Left ventricle myocardium superior (tissue), 1 donor: Measurements from ENCODE around the gene SETBP1. TPM values are rescaled to one million over a fixed set of nuclear protein-coding genes. Genes with fewer than 3 reads are reported as not detected.

Experiments used
- ATAC-seq: fragments of 200-7000 bp; cut with Tn5 transposase; one replicate; pipeline ENCODE4 v1.9.1; 2020; ENCODE audit warnings: mild to moderate bottlenecking, moderate library complexity
- DNase-seq: peaks from one replicate; pipeline ENCODE4 v3.0.0-alpha.2; 2020
- intact Hi-C: fragments of 100-400 bp; cut with micrococcal nuclease; formaldehyde crosslinking; loops from one replicate; pipeline ENCODE4 v1.11.0; 2022
- total RNA-seq: library from RNA; stranded (reverse); fragmentation: NEBNext Ultra II Directional; extraction: Animal tissue kit (Norgen Biotek cat#: 25700); gene quantifications from one replicate; pipeline ENCODE4 v1.2.1, GENCODE V29; 2021
- donor health status: DM: no; HTN: yes; CAD: no; lungs with severe emphysema.

The SETBP1 gene
- total RNA-seq, 1 donor from 2014 or later, result 6.7 TPM

GRCh38 chr18:44870631-44871502 lies 190.2 kb downstream of the SETBP1 start:
- ATAC-seq, result no peak
- intact Hi-C loops, result no loop called here
- DNase-seq, result no peak

GRCh38 chr18:44871771-44872170 lies 191.1 kb downstream of the SETBP1 start:
- DNase-seq, result no peak
- intact Hi-C loops, result no loop called here
- no peak for ATAC-seq

- DNase-seq (no peak), ATAC-seq (no peak)
- intact Hi-C loops, result no loop called here
These were observed 195.3 kb downstream of the SETBP1 start for GRCh38 chr18:44876024-44876423.

GRCh38 chr18:44876755-44877154 lies 196.1 kb downstream of the SETBP1 start:
- DNase-seq, result no peak
- intact Hi-C loops, result no loop called here
- no peak for ATAC-seq

- ATAC-seq (no peak), DNase-seq (no peak)
- intact Hi-C loops, result no loop called here
These were observed 197.6 kb downstream of the SETBP1 start for GRCh38 chr18:44878335-44878734.

- ATAC-seq (no peak), DNase-seq (no peak)
- intact Hi-C loops, result loop anchor here (10.0 kb wide), 1 partner anchor 195 kb away; the partner anchor contains the start of gene SETBP1
These were observed 199.5 kb downstream of the SETBP1 start for GRCh38 chr18:44880170-44880569.

- DNase-seq (no peak), ATAC-seq (no peak)
- intact Hi-C loops, result loop anchor here (10.0 kb wide), 1 partner anchor 197 kb away; the partner anchor contains the start of gene SETBP1
These were observed 200.9 kb downstream of the SETBP1 start for GRCh38 chr18:44881461-44882162.

GRCh38 chr18:44882163-44882868 lies 201.6 kb downstream of the SETBP1 start:
- DNase-seq (peak; percentile 53), ATAC-seq (peak; percentile 97)
- intact Hi-C loops, result loop anchor here (10.0 kb wide), 1 partner anchor 198 kb away; the partner anchor contains the start of gene SETBP1

GRCh38 chr18:44883671-44884070 lies 203.0 kb downstream of the SETBP1 start:
- ATAC-seq, result no peak
- intact Hi-C loops, result loop anchor here (10.0 kb wide), 1 partner anchor 199 kb away; the partner anchor contains the start of gene SETBP1

GRCh38 chr18:44884431-44884830 lies 203.7 kb downstream of the SETBP1 start:
- DNase-seq, result no peak
- no peak for ATAC-seq
- intact Hi-C loops, result loop anchor here (10.0 kb wide), 1 partner anchor 200 kb away; the partner anchor contains the start of gene SETBP1

More at GRCh38 chr18:44883671-44884070, 203.0 kb downstream of the SETBP1 start:
- DNase-seq, result no peak

- intact Hi-C loops, result loop anchor here (10.0 kb wide), 1 partner anchor 201 kb away; the partner anchor contains the start of gene SETBP1
- ATAC-seq, result no peak
- DNase-seq, result no peak
These were observed 204.8 kb downstream of the SETBP1 start for GRCh38 chr18:44885507-44885906.

- DNase-seq (no peak), ATAC-seq (peak; percentile 95)
- intact Hi-C loops, result loop anchor here (10.0 kb wide), 1 partner anchor 202 kb away; the partner anchor contains the start of gene SETBP1
These were observed 206.5 kb downstream of the SETBP1 start for GRCh38 chr18:44887227-44887631.

GRCh38 chr18:44889111-44889510 lies 208.4 kb downstream of the SETBP1 start:
- intact Hi-C loops, result loop anchor here (10.0 kb wide), 1 partner anchor 204 kb away; the partner anchor contains the start of gene SETBP1
- DNase-seq (no peak), ATAC-seq (no peak)

- ATAC-seq, result no peak
- intact Hi-C loops, result no loop called here
- no peak for DNase-seq
These were observed 212.5 kb downstream of the SETBP1 start for GRCh38 chr18:44893045-44893706.

- DNase-seq (no peak), ATAC-seq (no peak)
- intact Hi-C loops, result no loop called here
These were observed 213.3 kb downstream of the SETBP1 start for GRCh38 chr18:44893966-44894365.

- ATAC-seq, result peak; percentile 73
- peak; percentile 40 for DNase-seq
- intact Hi-C loops, result no loop called here
These were observed 214.6 kb downstream of the SETBP1 start for GRCh38 chr18:44895176-44895798.

GRCh38 chr18:44896846-44897245 lies 216.2 kb downstream of the SETBP1 start:
- ATAC-seq (no peak), DNase-seq (no peak)
- intact Hi-C loops, result no loop called here

- intact Hi-C loops, result no loop called here
- ATAC-seq (no peak), DNase-seq (no peak)
These were observed 216.7 kb downstream of the SETBP1 start for GRCh38 chr18:44897411-44897810.
